B cell (primary cell): Measurements from ENCODE around the gene STK17A. TPM values are rescaled to one million over a fixed set of nuclear protein-coding genes. Genes with fewer than 3 reads are reported as not detected.

Experiments used
- ATAC-seq: fragments of 200-7000 bp; cut with Tn5 transposase; one replicate; pipeline ENCODE4 v1.10.0; 2021; ENCODE audit warnings: low read depth, mild to moderate bottlenecking, moderate number of reproducible peaks, moderate library complexity
- CTCF ChIA-PET: fragments of 350-600 bp; sonication (Branson Sonifier 250); formaldehyde crosslinking; loops from one replicate; lab custom pipeline; 2021; ENCODE audit warnings: antibody characterized with exemption, inconsistent platforms; lab: Charles Lee
- POLR2A ChIA-PET: fragments of 350-600 bp; sonication (Branson Sonifier 250); formaldehyde crosslinking; loops from one replicate; lab custom pipeline; 2021; ENCODE audit warnings: antibody characterized with exemption; lab: Charles Lee
- DNase-seq: peaks from one replicate; pipeline ENCODE4 v3.0.0; 2013
- H2AFZ ChIP-seq: 2 replicates; pipeline ENCODE4 v1.6.1; 2012; ENCODE audit warnings: mild to moderate bottlenecking, low read depth, low read length; ENCODE audit not compliant: insufficient read depth, poor library complexity, severe bottlenecking
- H3K27ac ChIP-seq, 2 donors: 1 replicate in 1 of 2; 2 replicates in 1 of 2; pipeline ENCODE4 v1.5.1; 2012 to 2013; ENCODE audit warnings: low read length in 2 of 2, mild to moderate bottlenecking in 2 of 2, moderate library complexity in 1 of 2
- H3K27me3 ChIP-seq, 4 experiments: fragments of 200-600 bp in 1 of 4; sonication (generic) in 1 of 4; replicated peaks in 1 of 4; 1 replicate in 2 of 4; 2 replicates in 2 of 4; pipeline versions ENCODE4 v1.6.1 to v1.7.0; 2013 to 2016; ENCODE audit warnings: low read length in 3 of 4, mild to moderate bottlenecking in 2 of 4, mixed read lengths in 1 of 4, moderate library complexity in 1 of 4; ENCODE audit not compliant: insufficient read depth in 4 of 4, control insufficient read depth in 3 of 4; ENCODE audit errors: control extremely low read depth in 1 of 4
- H3K36me3 ChIP-seq, 2 experiments: replicated peaks in 1 of 2; 1 replicate in 1 of 2; 2 replicates in 1 of 2; pipeline versions ENCODE4 v1.6.1 to v1.7.1; 2013; ENCODE audit warnings: low read length in 1 of 2; ENCODE audit not compliant: insufficient read depth in 2 of 2, control insufficient read depth in 1 of 2; ENCODE audit errors: control extremely low read depth in 1 of 2, extremely low read depth in 1 of 2
- H3K4me1 ChIP-seq, 2 donors: fragments of 200-600 bp in 1 of 2; sonication (generic) in 1 of 2; 1 replicate in 1 of 2; 2 replicates in 1 of 2; pipeline versions ENCODE4 v1.5.1 to v1.6.1; 2013 to 2017; ENCODE audit warnings: low read length in 2 of 2; ENCODE audit not compliant: control insufficient read depth in 2 of 2, insufficient read depth in 2 of 2
- H3K4me2 ChIP-seq: replicated peaks from 2 replicates; pipeline ENCODE3; 2012; ENCODE audit warnings: mild to moderate bottlenecking, low read depth, low read length; ENCODE audit not compliant: poor library complexity, severe bottlenecking
- H3K4me3 ChIP-seq, 5 experiments: fragments of 200-600 bp in 1 of 5; sonication (generic) in 1 of 5; 1 replicate in 3 of 5; 2 replicates in 2 of 5; pipeline versions ENCODE4 v1.5.1 to v1.7.0; 2011 to 2016; ENCODE audit warnings: low read length in 4 of 5, mild to moderate bottlenecking in 4 of 5, low read depth in 2 of 5, control low read depth in 1 of 5, moderate library complexity in 1 of 5; ENCODE audit not compliant: insufficient read depth in 1 of 5; ENCODE audit errors: control extremely low read depth in 1 of 5, extremely low read depth in 1 of 5
- H3K79me2 ChIP-seq: fragments of 200-600 bp; sonication (generic); one replicate; pipeline ENCODE4 v1.6.0; 2016; ENCODE audit warnings: low read length; ENCODE audit not compliant: control insufficient read depth, insufficient read depth
- H3K9ac ChIP-seq: fragments of 200-600 bp; sonication (generic); 2 replicates; pipeline ENCODE4 v1.6.1; 2017; ENCODE audit warnings: mild to moderate bottlenecking, low read length, moderate library complexity
- H3K9me3 ChIP-seq, 3 donors: one replicate each; pipeline versions ENCODE4 v1.6.1 to v1.7.1; 2013; ENCODE audit warnings: low read length in 2 of 3; ENCODE audit not compliant: control insufficient read depth in 2 of 3, insufficient read depth in 1 of 3; ENCODE audit errors: control extremely low read depth in 1 of 3
- H4K20me1 ChIP-seq: 2 replicates; pipeline ENCODE4 v1.6.0; 2012; ENCODE audit warnings: mild to moderate bottlenecking, low read length; ENCODE audit not compliant: insufficient read depth, control insufficient read depth, poor library complexity, severe bottlenecking
- H3K27ac Mint-ChIP-seq: one replicate; pipeline ENCODE4 v1.8.0; 2021; ENCODE audit warnings: mixed read lengths
- H3K27me3 Mint-ChIP-seq: one replicate; pipeline ENCODE4 v1.8.0; 2021; ENCODE audit warnings: mixed read lengths
- H3K4me1 Mint-ChIP-seq: one replicate; pipeline ENCODE4 v1.8.0; 2021; ENCODE audit warnings: mixed read lengths
- H3K4me3 Mint-ChIP-seq: one replicate; pipeline ENCODE4 v1.8.0; 2021; ENCODE audit warnings: mixed read lengths
- H3K9me3 Mint-ChIP-seq: one replicate; pipeline ENCODE4 v1.8.0; 2022; ENCODE audit warnings: mixed read lengths; ENCODE audit not compliant: insufficient read depth
- CTCF ChIP-seq: fragments of 200-600 bp; IDR thresholded peaks from one replicate; pipeline ENCODE4 v1.8.0; 2022; ENCODE audit warnings: antibody characterized with exemption, mild to moderate bottlenecking
- EZH2 ChIP-seq: IDR thresholded peaks from 2 replicates; pipeline ENCODE4 v1.6.1; 2012; ENCODE audit warnings: borderline replicate concordance, low read depth, mild to moderate bottlenecking, moderate library complexity, low read length; ENCODE audit not compliant: insufficient read depth, poor library complexity, severe bottlenecking
- WGBS: methylation state at CpG from one replicate; pipeline ENCODE4 v1.1.5; 2013; ENCODE audit warnings: missing lambda C conversion rate; ENCODE audit not compliant: insufficient coverage; 5-methylcytosine and 5-hydroxymethylcytosine counted together
- intact Hi-C: fragments of 100-400 bp; cut with micrococcal nuclease; formaldehyde crosslinking; loops from one replicate; pipeline ENCODE4 v1.10.0; 2022
- polyA plus RNA-seq: library from polyadenylated mRNA; depleted of rRNA; stranded (reverse); fragments of >200 nt; gene quantifications from 2 replicates; pipeline ENCODE4 v1.2.3, GENCODE V29; 2012
- total RNA-seq, 2 donors: library from RNA; stranded (reverse); fragments of 120-200 nt in 1 of 2; gene quantifications; 1 replicate in 1 of 2; 2 replicates in 1 of 2; pipeline versions ENCODE4 v1.2.3 to v1.2.4, GENCODE V29; 2013 to 2022

Gene STK17A
- total and polyA plus RNA-seq, 2 donors (not counting 1 experiment from before 2014, with no cell fraction given) = 72.8 to 111 TPM

GRCh38 chr7:43666938-43667337 is 84.0 kb downstream of the STK17A start:
- intact Hi-C loops = no loop called here
- Histone ChIP-seq H3K4me2 (no peak overlapping the region), H3K4me3 (no peak overlapping the region), H3K4me1 (peaks cover 8 to 31% of the 10 kb centered on the region in 2 donors), H3K27ac (peak overlapping the region in 1 of 2 donors; percentile 45), H2AFZ (no peak overlapping the region), H3K36me3 (peaks cover 7 to 8% of the 10 kb centered on the region in 2 experiments), H3K79me2 (peaks cover 70% of the 10 kb centered on the region), H3K9ac (no peak overlapping the region), H4K20me1 (no peaks in the 10 kb centered on the region), H3K27me3 (no peaks in the 10 kb centered on the region), H3K9me3 (peaks cover 5 to 29% (median 16%) of the 10 kb centered on the region in 3 donors)
- no peak for DNase-seq
- Mint-ChIP-seq H3K9me3 (peaks cover 6% of the 10 kb centered on the region), H3K4me1 (peaks cover 41% of the 10 kb centered on the region), H3K27ac (no peak overlapping the region), H3K4me3 (no peak overlapping the region), H3K27me3 (no peaks in the 10 kb centered on the region)
- ChIA-PET CTCF (interaction anchor here (3.3 kb wide), 1 partner anchor 33 kb away, joined by 15 read pairs; no protein-coding TSS in a partner anchor), POLR2A (no interaction called here)
- no peak for TF ChIP-seq EZH2
- TF ChIP-seq CTCF = no peak
- ATAC-seq = no peak

GRCh38 chr7:43668035-43668434 is 85.1 kb downstream of the STK17A start:
- no peaks in the 10 kb centered on the region for H3K27me3 ChIP-seq
- Mint-ChIP-seq H3K27me3 (no peaks in the 10 kb centered on the region), H3K4me3 (no peak overlapping the region), H3K9me3 (peaks cover 14% of the 10 kb centered on the region), H3K27ac (peak overlapping the region; percentile 50), H3K4me1 (peaks cover 45% of the 10 kb centered on the region)
- CTCF ChIA-PET = interaction anchor here (0.8 kb wide), 1 partner anchor 32 kb away, joined by 4 read pairs; no protein-coding TSS in a partner anchor
- TF ChIP-seq EZH2 = no peak
- TF ChIP-seq CTCF = no peak
- peaks cover 12 to 34% of the 10 kb centered on the region in 2 donors for H3K4me1 ChIP-seq
- no peaks in the 10 kb centered on the region for H4K20me1 ChIP-seq
- intact Hi-C loops = no loop called here
- DNase-seq (no peak), ATAC-seq (no peak)
- POLR2A ChIA-PET = no interaction called here
- H3K4me2 ChIP-seq = no peak overlapping the region
- no peak overlapping the region for H2AFZ ChIP-seq
- H3K79me2 ChIP-seq = peaks cover 76% of the 10 kb centered on the region
- 83% methylated on average over 1 of the region's 1 CpG for WGBS
- no peak overlapping the region for H3K4me3 ChIP-seq
- no peak overlapping the region for H3K27ac ChIP-seq
- H3K36me3 ChIP-seq = peaks cover 4 to 6% of the 10 kb centered on the region in 2 experiments
- H3K9ac ChIP-seq = no peak overlapping the region
- H3K9me3 ChIP-seq = peaks cover 8 to 38% (median 24%) of the 10 kb centered on the region in 3 donors
